Iris pigment epithelial cell (primary cell): ENCODE results near the gene KCNG2.

Experiments
- DNase-seq: peaks from one replicate; pipeline ENCODE4 v3.0.0-alpha.2; 2011; ENCODE audit warnings: low read depth

Gene KCNG2

DNA sequence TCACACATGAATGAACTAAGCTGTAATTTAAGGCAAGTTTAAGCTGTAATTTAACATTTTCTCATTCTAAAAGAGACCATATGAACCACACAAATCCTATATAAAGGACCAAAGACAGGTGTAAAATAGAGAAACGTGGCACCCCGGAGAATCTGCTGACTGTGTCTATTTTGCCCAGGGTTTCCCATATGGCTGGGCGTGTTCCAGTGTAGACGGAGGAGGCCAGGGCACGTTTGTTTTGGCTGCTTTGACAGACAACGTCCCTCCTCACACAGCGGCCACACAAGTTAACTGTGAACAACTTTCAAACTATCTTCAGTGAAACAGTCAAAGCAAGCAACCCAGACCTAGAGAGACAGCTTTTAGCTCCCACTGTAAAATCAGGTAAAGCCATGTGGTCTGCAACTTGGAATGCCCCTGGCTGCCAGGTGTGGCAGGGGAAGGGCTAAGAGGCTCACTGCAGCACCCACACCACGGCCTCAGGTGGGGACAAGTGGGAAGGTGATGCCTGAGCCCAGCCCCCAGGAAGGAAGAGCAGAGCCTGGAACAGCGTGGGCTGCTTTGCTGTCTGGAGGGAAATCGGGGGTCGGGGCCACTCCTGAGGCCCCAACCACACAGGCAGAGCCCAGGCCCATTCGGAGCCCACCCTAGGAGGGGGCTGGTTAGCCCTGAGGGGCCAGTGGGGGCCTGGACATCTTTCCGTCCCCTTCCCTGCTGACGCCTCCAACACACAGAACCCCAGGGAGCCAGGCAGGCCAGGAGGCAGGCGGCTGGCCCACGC lies 113.0 kb downstream of the KCNG2 start:
- DNase-seq: no peak

DNA sequence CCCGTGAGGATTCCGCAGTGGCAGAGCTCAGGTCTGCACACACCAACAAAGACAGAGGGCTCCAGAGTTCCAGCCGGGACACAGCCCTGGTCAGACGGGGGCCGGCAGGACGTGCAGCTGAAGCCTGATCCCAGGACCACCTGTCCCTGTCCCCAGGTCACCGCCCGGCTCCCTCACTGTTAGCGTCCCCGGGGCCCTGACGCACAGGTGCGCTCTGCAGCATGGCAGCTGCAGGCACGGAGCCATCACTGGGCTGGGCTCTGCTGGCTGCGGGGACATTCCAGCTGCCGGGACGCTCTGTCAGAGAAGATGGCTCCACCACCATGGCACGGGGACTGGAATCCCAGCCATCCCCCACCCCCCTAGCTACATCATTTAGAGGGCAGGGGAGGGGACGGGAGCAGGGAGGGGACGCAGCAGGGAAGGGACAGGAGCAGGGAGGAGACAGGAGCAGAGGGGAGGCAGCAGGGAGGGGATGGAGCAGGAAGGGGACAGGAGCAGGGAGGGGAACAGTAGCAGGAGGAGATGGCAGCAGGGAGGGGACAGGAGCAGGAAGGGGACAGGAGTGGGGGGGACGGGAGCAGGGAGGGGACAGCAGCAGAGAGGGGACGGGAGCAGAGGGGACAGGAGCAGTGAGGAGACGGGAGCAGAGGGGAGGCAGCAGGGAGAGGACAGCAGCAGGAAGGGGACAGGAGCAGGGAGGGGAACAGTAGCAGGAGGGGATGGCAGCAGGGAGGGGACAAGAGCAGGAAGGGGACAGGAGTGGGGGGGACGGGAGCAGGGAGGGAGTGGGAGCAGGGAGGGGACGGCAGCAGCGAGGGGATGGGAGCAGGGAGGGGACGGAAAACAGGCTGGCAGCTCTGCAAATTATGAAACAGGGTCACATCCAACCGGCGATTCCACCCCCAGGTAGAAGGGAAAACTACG lies 113.9 kb downstream of the KCNG2 start:
- DNase-seq: no peak

DNA sequence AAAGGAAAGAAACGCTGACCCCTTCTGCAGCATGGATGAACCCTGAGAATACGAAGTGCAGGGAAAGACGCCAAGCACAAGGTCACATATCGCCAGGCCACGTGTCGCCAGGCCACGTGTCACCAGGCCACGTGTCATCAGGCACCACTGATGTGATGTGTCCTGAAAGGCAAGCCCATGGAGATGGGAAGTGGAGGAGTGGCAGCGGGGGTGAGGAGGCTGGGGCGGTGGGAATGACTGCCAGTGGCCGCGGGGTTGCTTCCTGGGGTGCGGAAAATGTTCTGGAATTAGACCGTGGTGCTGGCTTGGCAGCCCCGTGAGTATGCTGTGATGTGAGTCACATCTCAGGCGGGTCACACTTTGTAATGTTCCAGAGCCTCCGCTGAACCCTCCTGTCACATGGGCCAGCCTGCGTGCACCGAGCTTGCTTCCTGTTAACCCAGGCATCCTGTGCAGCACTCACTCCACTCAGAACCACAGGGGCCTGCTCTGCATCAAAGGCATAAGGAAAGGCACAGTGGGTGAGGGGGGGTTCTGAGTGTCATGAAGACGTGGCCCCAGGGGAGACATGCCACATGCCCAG lies 114.8 kb downstream of the KCNG2 start:
- DNase-seq: peak; percentile 62

DNA sequence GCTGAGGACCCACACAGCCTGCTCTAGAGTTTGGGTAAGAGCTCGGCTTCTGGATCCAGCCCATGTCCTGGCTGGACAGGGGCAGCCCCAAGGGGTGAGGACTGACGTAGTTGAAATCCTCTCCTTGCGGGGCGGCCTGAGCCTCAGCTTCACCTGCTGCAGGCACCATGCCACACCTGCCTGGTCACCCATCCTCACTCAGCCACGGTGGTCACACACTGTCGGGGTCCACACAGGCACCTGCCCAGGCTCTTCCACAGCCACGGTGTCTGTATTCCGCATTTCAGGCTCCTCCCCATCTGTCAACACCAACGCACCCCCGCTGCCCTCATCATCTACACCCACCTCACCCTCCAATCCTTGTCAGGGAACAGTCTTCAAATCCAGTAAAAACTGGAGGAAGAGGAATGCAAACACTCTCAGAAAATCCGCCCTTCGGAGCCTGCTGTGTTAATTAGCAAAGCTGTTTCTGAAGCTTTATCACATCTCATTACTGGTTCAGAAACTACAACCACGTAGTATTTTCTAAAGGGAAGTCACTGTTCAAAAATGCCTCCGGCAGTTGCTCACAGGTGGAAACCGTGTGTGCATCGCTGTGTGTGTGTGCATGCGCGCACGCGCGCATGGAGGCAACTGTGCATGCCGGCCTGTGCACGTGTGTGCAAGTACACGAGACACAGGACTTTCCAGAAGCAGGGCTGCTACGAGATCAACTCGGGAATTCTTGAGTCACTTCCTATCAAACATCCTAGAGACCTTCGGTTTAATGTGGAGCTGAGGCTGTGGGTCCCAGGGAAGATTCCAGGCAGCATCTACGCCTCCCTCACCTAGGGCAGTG lies 115.5 kb downstream of the KCNG2 start:
- DNase-seq: no peak

DNA sequence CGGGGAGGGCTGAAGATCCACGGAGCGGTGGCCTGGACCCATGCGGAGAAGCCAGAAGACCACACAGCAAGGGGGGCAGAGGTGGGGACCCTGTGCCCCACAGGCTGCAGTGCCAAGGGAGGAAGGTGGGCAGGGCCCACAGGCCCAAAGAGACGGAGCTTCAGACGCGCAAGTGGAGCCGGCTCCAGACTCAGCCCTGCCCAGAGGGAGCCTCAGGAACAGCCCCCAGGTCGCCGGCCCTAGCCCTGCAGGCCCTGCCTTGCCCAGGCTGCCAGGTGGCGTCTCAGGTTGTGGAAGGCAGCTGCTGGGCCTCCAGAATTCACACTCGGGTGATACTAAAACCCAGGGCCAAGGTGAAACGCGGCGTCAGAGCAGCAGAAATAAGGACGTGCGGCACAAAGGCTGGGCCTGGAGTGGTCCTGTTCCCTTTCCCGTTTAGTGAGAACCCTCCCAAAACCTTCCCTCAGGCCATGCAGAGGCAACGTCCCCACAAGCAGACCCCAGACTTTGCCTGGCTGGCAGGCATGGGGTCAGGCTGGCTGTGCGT lies 116.9 kb downstream of the KCNG2 start:
- no peak for DNase-seq

DNA sequence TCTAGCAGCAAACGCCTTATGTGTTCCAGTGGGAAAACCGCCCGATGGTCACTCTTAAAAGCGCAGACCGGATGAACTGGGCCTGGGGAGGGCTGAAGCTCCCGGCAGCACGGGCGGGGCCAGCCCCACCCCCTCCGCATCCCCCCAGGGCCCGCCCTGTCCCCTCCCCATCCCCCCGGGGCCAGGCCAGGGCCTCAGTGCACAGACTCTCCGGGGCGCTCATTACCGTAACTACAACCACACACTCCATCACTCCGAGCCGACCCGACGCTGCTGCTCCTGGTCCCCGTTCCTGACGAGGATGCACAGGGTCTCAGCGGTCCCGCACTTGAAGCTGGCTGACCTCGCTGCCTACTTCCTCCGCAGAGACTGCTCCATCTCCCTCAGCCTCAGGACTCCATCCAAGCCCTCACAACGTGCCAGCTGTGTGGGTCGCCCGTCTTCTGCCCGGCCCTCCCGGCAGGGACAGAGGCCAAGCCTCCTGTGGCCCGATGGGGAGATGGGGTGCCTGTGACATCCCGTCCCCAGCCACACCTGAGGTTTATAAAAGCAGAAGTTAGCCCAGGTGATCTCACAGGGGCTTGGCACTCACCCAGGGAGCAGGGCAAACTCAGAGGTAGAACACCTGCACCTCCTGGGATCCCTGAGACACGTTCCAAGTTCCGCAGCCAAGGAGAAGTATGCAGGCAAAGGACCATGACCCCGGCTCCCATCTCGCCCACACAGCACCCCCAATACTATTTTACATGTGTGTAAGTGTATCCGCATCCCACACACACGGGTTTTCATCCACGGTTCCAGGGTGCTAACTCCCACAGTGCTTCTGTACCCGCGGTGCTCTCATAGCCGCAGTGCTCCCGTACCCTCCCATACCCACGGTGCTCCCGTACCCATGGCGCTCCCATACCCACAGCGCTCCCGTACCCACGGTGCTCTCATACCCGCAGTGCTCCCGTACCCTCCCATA lies 117.7 kb downstream of the KCNG2 start:
- DNase-seq: no peak

DNA sequence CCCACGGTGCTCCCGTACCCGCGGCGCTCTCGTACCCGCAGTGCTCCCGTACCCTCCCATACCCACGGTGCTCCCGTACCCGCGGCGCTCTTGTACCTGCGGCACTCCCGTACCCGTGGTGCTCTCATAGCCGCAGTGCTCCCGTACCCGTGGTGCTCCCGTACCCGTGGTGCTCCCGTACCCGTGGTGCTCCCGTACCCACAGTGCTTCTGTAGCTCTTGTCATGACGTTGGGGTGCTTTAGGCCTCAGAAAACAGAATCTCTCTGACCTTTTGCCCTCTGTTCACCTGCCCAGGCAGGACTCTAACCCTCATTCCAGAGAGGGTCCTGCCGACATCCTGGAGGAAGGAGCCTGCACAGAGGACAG lies 118.4 kb downstream of the KCNG2 start:
- DNase-seq: no peak

DNA sequence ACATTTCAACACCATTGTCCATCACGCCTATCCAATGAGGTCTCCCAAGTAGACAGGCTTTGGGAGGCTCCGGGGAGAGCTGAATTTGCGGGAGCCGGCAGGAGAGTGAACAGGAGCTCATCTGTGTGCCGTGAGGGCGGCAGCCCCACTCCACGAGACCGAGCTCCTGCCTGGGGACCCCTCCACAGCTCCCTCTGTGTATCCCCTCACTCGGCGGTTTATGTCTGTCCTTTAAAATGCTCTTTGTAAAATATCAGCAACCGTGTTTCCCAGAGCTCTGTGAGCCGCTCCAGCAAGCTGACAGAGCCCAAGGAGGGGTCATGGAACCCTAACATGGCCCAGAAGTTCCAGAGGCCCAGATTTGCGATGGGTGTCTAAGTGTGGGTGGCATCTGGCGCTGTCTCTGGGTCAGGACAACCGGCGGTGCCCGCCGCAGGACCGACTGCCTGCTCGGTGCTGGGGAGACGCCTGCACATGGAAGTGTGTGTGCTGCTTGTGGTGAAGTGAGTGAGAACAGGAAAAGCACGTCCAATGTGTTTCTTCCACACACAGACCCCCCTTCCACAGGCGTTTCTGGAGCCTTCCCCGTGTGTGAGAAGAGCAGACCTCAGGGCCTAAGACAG lies 118.9 kb downstream of the KCNG2 start:
- DNase-seq: no peak

DNA sequence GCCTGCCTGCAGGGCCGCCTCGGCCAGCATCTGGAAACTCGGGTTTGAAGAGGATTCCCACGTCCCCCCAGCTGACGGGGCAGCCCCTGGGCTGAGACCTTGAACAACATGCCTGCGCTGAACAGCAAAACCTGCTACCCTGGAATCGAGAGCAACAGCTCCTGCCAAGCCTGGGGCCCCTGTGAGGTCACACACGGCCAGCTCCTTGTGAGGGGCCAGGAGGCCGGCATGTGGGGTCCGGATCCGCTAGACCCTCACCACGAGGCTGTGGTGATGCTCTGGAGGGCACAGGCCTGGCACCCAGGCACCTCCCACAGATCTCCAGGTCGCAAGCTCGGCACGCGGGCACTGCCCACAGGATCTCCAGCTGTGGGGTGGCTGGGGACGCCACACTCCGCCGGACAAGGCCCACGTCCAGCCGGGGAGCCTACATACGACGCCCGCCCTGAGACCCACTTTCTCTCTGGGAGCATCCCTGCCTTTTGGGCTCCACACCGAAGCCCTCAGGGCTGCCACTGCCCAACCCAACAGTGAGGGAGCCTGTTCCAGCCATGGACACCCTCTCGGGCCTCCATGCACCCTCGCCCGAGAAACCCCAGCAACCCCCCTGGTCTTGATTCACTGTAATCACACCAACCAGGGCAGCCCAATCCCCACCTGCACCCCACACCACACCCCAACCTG lies 119.6 kb downstream of the KCNG2 start:
- no peak for DNase-seq

DNA sequence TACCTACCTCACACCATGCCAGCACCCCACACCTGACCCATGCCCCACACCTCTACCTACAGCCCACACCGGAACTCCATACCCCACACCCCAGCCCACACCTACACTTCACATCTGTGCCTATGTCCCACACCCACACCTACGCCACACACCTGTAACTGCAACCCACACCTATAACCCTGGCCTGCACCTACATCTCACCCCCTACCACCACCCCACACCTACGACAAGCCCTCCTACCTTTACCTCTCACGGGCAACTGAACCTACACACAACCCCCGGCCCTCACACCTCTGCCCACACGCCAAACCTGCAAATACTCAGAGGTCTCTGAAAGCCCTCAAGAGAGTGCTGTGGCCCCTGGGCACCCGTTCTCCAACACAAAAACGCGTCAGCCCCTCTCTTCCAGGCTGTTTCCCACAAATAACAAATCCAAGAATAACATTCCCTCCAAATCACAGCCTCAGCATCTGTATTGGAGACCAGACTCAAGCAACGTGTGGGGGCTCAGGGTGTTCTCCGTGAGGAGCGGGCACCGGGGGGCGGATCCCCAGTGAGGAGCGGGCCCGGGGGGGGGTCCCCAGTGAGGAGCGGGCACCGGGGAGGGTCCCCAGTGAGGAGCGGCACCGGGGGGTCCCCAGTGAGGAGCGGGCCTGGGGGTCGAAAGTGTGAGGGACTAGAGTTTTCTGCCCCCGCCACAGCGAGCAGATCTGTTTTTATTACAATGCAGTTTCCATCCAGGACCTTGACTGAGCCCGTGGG lies 120.3 kb downstream of the KCNG2 start:
- no peak for DNase-seq

DNA sequence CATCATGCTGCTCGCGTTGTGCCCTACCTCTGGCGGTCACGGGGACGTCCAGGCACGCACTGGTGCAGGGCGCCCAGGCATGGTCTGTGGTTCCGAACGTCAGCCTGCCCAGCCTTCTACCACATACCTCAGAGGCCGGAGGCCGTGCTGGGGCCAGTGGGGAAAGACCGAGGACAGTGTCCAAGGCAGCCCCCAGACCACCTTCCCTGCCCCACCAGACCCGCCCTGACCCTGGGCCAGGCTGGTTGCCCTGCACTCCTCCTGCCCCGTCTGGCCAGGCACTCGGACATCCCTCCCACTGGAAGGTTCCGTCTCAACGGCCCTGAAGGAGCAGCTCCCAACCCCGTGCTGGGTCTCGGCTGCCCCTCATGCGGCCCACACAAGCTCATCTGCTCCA lies 120.9 kb downstream of the KCNG2 start:
- DNase-seq: no peak

DNA sequence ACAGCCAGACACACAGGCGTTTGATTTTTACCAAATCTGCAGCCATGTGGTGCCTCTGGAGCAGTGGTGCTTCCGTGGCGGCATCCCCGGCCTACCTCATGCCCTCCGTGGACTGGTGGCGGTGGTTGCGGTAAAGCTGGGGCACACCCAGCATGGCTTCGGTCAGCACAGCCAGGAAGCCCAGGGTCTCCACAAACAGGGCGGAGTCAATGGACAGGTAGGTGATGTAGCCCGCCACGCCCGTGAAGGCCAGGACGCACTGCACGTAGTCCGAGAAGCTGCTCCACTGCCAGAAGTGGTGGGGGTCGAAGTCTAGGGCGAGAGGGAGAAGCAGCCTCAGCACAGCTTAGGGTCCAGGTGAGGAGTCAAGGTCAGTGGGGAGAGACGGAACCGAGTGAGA lies 121.4 kb downstream of the KCNG2 start:
- no peak for DNase-seq

DNA sequence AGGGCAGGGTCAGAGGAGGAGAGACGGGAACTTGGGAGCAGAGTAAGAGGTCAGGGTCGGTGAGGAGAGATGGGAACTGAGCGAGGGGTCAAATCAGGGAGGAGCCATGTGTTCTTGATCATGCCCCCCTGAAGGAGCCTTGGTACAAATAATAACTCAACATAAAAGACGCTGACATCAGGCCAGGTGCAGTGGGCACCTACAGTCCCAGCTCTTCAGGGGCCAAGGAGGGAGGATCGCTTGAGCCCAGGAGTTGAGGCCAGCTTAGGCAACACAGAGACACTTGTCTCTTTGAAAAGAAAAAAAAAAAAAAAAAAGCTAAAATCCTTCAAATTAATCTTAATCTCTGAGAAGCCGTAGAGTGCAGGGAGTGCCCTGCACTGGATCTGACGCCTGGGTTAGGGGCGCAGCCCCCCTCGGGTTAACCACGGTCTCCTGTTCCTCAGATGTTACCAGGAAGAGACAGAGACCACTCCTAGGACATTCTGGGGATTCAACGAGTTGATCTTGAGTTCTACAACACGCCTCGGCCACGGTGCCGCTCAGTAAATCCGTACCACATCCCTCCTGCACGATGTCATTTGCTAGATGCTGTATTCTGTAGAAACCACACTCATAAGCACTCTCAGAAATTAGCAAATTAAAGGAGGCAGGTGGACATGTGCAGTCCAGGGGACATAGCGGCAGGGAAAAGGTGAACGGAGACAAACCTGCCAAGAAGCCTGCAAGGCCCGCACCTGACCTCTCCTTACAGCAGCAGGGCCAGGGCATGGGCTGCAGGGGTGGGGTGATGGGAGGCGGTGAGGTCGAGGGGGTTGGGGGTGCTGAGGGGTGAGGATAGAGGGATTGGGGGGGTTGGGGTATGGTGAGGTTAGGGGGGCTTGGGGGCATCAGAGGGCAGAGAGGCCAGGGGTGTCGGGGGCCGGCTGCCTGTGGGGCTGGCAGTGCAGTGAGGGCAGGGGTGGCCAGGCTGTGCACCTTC lies 124.5 kb downstream of the KCNG2 start:
- no peak for DNase-seq

DNA sequence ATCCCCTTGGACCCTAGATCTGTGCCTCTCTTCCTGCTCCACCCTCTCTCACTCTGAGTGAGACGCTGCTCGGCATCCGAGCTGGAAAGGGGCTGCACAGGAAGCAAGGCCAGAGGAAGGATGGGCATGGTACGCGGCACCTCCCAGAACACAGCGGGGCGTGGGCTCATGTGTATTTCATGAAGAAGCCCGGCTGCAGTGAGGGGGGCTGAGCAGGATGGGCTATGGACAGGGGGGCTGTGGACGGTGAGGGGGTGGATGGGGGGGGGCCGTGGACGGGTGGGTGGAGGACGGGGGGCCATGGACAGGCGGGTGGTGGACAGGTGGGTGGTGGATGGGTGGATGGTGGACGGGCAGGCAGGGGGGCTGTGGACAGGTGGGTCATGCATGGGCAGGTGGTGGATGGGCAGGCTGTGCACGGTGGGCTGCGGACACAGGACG lies 125.3 kb downstream of the KCNG2 start:
- no peak for DNase-seq

DNA sequence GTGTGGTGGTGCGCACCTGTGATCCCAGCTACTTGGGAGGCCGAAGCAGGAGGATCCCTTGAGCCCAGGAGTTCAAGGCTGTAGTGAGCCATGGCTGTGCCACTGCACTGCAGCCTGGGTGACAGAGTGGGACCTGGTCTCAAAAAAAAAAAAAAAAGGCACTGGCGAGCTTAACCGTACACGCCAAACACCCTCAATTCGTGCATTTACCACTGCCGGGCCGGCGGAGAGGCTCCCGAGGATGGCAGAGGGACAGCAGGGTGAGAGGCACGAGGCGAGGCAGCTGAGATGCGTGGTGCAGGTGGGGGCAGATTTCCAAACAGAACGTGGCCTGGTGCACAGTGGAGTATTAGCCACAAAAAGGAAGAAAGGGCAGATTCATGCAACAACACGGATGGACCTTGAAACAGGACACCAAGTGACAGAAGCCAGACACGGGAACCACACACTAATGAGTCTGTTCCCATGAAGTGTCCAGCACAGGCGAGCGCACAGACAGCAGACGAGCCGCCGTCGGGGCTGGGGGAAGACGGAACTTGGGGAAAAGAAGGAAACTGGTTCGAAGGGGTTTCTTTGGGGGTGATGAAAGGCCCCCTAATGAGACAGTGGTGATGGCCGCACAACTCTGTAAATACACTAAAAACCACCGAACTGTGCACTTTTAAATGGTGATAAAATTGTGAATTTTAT lies 126.3 kb downstream of the KCNG2 start:
- no peak for DNase-seq

DNA sequence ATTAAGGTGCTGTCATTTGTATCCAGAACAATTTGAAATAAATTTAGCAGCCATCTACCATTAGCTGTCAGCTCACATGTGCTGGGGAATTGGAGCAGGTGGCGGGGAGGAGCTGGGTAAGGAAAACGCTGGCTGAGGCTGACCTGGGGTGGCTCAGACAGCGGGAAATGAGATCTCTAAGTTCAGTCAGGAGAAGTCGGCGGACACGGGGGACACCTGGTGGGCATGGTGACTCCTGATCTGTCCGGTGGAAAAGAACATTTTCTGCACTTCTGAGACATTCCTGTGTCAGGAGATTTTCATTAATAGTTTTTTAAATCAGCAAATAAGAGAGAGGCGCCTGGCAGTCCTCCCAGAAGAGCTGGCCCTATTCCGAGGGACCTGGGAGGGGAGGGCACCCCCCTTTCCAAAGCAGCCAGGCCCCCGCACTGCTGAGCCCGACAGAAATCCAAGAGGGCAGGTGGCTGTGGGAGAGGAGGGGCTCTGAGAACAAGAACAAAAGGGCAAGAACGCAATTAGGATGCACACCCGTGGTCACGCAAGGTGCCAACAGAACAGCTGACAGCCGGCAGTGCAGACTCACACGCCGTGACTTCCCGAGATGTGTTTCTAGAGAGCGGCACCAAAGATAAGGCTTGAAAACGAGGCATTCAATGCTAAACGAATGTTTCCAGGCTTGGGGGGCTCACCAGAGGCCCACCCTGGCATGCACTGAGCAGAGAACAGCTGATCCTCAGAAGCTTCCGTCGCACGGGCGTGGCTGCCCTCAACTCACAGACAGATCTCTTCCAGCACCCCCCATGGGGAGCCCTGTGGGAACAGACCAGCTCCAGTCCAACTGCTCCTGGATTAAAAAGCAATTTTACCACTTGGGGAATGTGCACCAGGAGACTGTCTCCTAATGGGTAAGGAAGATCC lies 127.3 kb downstream of the KCNG2 start:
- DNase-seq: no peak
